ENCODE results near the gene NUP43.
"Not testable (repeated sequence)": the region's sequence is repeated elsewhere in the genome, so short reads cannot be mapped to it uniquely, and the experiment has no call there.

NUP43 gene

GRCh38 chr6:149686230-149686629 lies 60.1 kb downstream of the NUP43 start:
- no peak for DNase-seq

DNA sequence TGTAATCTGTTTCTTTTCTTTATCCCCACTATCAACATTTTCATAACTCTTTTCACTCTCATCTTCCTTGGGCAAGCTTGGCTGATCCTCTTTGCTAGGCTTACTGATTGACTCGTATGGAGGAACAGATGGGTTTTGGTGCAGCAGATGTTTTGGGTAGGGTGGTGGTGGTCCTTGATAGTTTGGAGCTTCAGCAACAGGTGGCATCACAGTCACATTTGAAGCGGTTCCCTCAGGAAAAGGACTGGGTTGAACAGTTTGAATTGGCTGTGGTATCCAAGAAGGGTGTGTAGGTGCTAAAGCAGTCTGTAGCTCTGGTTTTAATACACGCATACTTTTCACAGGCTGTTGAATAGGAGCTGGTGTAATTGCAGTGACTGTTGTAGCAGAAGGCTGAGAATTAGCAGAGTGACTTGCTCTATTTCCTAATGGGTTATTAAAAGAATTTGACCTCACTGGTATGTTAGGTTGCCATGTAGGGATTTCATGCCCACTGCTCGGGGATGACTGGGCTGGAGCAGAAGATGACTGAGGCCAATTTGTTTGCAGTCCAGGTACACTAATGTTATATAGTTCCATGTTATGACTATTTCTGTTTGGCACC lies 63.0 kb downstream of the NUP43 start:
- no peak for DNase-seq

GRCh38 chr6:149681845-149682244 lies 64.5 kb downstream of the NUP43 start:
- not testable (repeated sequence) for DNase-seq

DNA sequence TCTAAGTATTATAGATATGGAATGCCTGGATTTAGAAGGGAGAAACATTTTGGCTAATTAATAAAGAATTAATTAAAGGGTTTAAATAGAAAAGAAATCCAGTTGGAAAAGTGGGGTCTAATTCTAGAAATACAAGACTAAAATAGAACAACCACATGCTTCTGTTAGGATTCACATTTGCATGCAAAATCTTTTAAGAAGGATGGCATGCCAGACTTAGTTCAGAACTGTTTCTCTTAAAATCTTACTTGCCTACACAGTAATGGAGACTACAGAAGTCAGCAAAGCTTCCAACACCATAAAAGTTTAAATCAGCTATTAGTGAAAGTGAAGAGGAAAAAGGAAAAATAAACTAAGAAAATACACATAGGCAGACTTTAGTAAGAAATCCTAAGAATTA lies 65.1 kb downstream of the NUP43 start:
- DNase-seq = no peak

DNA sequence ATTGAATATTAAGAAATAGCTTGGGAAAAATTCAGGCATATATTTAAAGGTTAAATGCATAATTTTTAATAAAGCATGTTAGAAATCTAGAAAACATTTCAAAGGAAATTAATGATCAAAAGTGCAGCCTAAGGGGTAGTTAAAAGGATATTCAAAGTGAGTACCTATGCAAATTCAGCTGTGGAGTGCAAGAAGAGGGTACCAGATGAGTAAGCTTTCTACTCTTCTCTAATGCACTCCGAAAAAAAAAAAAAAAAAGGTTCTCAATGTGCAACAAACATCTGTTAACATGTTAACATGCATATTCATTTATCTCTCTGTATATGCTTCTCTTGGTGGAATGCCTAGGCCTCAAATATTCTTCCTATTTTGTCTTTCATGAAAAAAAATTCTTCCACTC lies 65.8 kb downstream of the NUP43 start:
- no peak for DNase-seq

Data from Kasumi-1 (cell line).